ENCODE results near the gene C1QTNF8. TPM values are rescaled to one million over a fixed set of nuclear protein-coding genes. Genes with fewer than 3 reads are reported as not detected.

The C1QTNF8 gene
- total and polyA plus RNA-seq, 5 donors from 2014 or later: not detected

DNA sequence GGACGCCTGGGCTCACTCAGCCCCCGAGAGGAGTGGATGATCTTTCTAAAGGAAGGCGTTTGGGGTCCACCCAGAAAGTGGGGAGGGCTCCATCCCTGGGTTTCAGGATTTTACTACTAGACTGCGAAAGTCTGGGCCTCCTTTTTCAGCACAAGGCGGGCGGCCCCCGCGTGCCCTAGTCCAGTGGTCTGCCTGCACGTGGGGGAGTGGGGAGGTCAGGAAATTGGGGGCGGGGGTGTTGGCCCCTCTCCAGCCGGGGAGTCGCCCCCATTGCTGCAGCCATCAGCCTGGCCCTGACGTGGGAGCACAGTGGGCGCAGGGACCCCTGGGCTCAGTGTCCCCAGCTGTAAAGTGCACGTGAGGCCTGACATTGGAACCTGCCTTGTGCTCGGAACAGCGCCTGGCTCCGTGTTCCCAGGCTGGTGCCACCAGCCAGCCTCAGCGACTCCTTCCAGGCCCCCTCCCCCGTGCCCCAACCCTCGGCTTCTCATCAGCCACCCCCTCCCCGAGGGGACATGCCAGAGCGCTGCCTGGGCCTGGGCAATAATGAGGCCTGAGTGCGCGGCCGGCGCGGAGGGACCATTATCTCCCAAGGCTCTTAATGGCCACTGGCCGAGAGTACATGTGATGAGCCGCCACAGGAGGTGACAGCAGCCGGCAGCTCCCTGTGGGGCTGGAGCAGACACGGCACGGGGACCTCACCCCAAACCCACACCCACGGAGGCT lies 2.4 kb upstream of the C1QTNF8 start:
- H3K27ac Mint-ChIP-seq: no peak overlapping the region
- Histone ChIP-seq H3K4me3 (ENCODE audit: low read depth, low read length) (no peak overlapping the region), H3K9me3 (ENCODE audit: control insufficient read depth in 2 of 2, low read length in 2 of 2) (no peaks in the 10 kb centered on the region), H3K27ac (ENCODE audit: insufficient read depth, low read length, poor library complexity, severe bottlenecking) (no peak overlapping the region), H3K36me3 (ENCODE audit: control insufficient read depth, insufficient read depth, low read length) (no peaks in the 10 kb centered on the region), H3K4me1 (ENCODE audit: control insufficient read depth, insufficient read depth, low read length, poor library complexity, severe bottlenecking) (peaks cover 5% of the 10 kb centered on the region), H3K27me3 (ENCODE audit: control insufficient read depth, insufficient read depth, low read length) (no peaks in the 10 kb centered on the region)
- no peaks in the 10 kb centered on the region for H3K36me3 Mint-ChIP-seq
- no peaks in the 10 kb centered on the region for H3K27me3 Mint-ChIP-seq
- DNase-seq (no peak), ATAC-seq (ENCODE audit: low read depth in 2 of 2) (no peak)
- H3K4me1 Mint-ChIP-seq: peaks cover 0 to under 1% (median 0%) of the 10 kb centered on the region in 4 donors
- no peak overlapping the region for H3K4me3 Mint-ChIP-seq
- H3K9me3 Mint-ChIP-seq: no peaks in the 10 kb centered on the region

GRCh38 chr16:1097800-1098199 lies 1.8 kb upstream of the C1QTNF8 start:
- H3K4me3 Mint-ChIP-seq: no peak overlapping the region
- Histone ChIP-seq H3K27ac (ENCODE audit: insufficient read depth, low read length, poor library complexity, severe bottlenecking) (no peak overlapping the region), H3K4me3 (ENCODE audit: low read depth, low read length) (no peak overlapping the region), H3K4me1 (ENCODE audit: control insufficient read depth, insufficient read depth, low read length, poor library complexity, severe bottlenecking) (no peaks in the 10 kb centered on the region), H3K36me3 (ENCODE audit: control insufficient read depth, insufficient read depth, low read length) (no peaks in the 10 kb centered on the region), H3K27me3 (ENCODE audit: control insufficient read depth, insufficient read depth, low read length) (no peaks in the 10 kb centered on the region), H3K9me3 (ENCODE audit: control insufficient read depth in 2 of 2, low read length in 2 of 2) (no peaks in the 10 kb centered on the region)
- H3K27me3 Mint-ChIP-seq: no peaks in the 10 kb centered on the region
- DNase-seq (no peak), ATAC-seq (ENCODE audit: low read depth in 2 of 2) (no peak)
- H3K4me1 Mint-ChIP-seq: peaks cover 0 to 2% (median 0%) of the 10 kb centered on the region in 4 donors
- no peaks in the 10 kb centered on the region for H3K36me3 Mint-ChIP-seq
- no peaks in the 10 kb centered on the region for H3K9me3 Mint-ChIP-seq
- H3K27ac Mint-ChIP-seq: no peak overlapping the region

DNA sequence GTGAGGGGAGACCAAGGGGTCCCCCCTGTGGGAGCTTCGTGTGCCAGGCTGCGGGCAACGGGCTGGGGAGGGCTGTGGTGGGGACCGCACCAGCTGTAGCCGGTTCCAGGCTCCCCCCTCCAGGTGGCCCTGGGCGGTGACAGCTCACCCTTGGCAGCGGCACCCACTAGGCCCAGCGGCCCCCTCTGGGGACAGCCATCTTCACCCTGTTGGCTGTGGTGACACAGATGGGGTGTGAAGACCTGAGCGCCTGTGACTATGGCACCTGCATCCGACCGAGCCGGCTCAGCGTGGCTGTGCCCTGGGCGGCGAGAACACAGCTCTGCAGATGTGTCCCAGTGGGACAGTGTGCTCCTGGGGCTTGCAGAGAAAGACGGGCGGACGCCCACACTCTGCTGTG lies 1.1 kb upstream of the C1QTNF8 start:
- Mint-ChIP-seq H3K4me1 (peaks cover 0 to 2% (median 0%) of the 10 kb centered on the region in 4 donors), H3K27ac (no peak overlapping the region), H3K4me3 (no peak overlapping the region), H3K27me3 (no peaks in the 10 kb centered on the region), H3K36me3 (no peaks in the 10 kb centered on the region), H3K9me3 (no peaks in the 10 kb centered on the region)
- DNase-seq: no peak
- Histone ChIP-seq H3K27me3 (ENCODE audit: control insufficient read depth, insufficient read depth, low read length) (no peaks in the 10 kb centered on the region), H3K27ac (ENCODE audit: insufficient read depth, low read length, poor library complexity, severe bottlenecking) (no peak overlapping the region), H3K36me3 (ENCODE audit: control insufficient read depth, insufficient read depth, low read length) (no peaks in the 10 kb centered on the region), H3K4me1 (ENCODE audit: control insufficient read depth, insufficient read depth, low read length, poor library complexity, severe bottlenecking) (no peaks in the 10 kb centered on the region), H3K9me3 (ENCODE audit: control insufficient read depth in 2 of 2, low read length in 2 of 2) (no peaks in the 10 kb centered on the region), H3K4me3 (ENCODE audit: low read depth, low read length) (no peak overlapping the region)
- ATAC-seq (ENCODE audit: low read depth in 2 of 2): no peak

DNA sequence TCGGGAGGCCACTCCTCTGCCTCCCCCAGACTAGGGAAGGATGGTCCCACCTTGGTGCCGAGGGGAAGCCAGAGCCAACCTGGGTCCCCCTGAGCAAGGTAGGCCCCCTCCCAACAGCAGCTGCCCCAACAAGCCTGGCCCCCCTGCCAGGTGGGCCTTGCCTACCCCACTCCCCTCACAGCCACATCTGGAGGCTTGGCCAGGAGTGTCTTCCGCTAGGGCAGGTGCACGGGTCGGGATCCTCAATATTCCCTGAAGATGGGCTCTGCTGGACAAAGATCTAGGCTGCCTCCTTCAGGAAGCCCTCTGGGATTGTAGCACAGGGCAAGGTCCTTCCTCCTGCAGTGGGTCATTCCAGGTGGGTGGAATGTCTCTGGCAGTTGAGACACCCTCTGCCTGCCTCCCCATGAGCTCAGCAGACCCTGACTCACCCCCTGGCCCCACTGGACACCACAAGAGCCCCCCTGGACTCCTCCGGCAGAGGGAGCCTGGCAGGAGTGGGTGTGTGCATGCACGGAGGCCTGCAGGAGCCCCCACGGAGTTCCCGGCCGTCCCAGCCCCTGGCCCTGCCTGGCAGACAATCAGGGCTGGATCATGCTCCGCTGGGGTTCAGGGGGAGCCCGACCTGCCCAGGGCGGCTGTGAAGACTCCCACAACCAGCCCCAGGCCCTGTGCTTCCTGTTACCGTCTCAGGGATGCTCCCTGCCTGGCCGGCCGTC lies 435 bp downstream of the C1QTNF8 start:
- DNase-seq (no peak), ATAC-seq (ENCODE audit: low read depth in 2 of 2) (no peak)
- Mint-ChIP-seq H3K9me3 (no peaks in the 10 kb centered on the region), H3K4me3 (no peak overlapping the region), H3K27me3 (no peaks in the 10 kb centered on the region), H3K36me3 (no peaks in the 10 kb centered on the region), H3K4me1 (peaks cover 0 to 2% (median 0%) of the 10 kb centered on the region in 4 donors), H3K27ac (no peak overlapping the region)
- no peaks in the 10 kb centered on the region for H3K27me3 ChIP-seq (ENCODE audit: control insufficient read depth, insufficient read depth, low read length)
- H3K4me1 ChIP-seq (ENCODE audit: control insufficient read depth, insufficient read depth, low read length, poor library complexity, severe bottlenecking): no peaks in the 10 kb centered on the region
- no peaks in the 10 kb centered on the region for H3K9me3 ChIP-seq (ENCODE audit: control insufficient read depth in 2 of 2, low read length in 2 of 2)
- no peaks in the 10 kb centered on the region for H3K36me3 ChIP-seq (ENCODE audit: control insufficient read depth, insufficient read depth, low read length)
- H3K4me3 ChIP-seq (ENCODE audit: low read depth, low read length): no peak overlapping the region
- H3K27ac ChIP-seq (ENCODE audit: insufficient read depth, low read length, poor library complexity, severe bottlenecking): no peak overlapping the region

DNA sequence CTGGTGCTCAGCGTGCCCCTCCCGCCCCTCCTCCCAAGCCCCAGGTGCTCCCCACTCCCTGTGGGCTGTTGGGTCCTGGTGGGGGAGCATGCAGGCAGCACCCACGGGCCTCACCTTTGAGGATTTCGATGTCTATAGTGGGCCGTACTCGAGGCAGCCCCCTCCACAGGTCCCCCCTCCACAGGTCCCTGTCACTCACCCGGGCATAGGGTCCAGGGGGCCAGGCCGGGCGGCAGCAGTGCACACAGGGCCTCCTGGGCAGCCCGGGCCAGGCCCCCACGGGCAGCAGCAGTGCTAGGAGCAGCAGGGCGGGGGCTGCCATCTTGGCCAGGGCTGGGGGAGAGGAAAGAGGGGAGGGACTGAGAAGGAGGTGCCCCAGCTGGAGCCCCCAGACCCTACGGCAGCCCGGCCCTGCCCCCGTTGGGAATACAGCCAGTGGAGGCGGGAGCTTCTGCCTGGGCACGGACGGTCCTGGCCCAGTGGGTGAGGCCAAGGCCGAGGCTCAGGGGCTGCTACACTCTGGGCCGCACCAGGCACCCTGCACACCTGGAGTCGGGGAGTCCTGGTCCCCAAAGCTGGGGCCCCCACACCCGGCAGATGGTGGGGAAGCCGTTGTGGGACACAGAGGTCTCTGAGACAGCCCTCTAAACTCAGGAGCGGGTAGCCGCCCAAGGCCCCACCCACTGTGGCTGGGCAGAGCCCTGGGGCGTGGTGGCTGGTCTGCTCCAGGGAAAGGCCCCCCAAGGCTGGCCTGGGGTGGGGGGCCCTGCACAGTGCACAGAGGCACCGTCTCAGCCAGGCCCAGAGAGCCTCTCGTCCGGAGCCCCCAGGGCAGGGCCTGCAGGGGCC lies 1.2 kb downstream of the C1QTNF8 start:
- H3K4me3 Mint-ChIP-seq: no peak overlapping the region
- no peaks in the 10 kb centered on the region for H3K27me3 Mint-ChIP-seq
- DNase-seq (no peak), ATAC-seq (ENCODE audit: low read depth in 2 of 2) (no peak)
- no peaks in the 10 kb centered on the region for H3K36me3 Mint-ChIP-seq
- H3K27ac Mint-ChIP-seq: no peak overlapping the region
- Histone ChIP-seq H3K4me1 (ENCODE audit: control insufficient read depth, insufficient read depth, low read length, poor library complexity, severe bottlenecking) (no peaks in the 10 kb centered on the region), H3K9me3 (ENCODE audit: control insufficient read depth in 2 of 2, low read length in 2 of 2) (no peaks in the 10 kb centered on the region), H3K27ac (ENCODE audit: insufficient read depth, low read length, poor library complexity, severe bottlenecking) (no peak overlapping the region), H3K4me3 (ENCODE audit: low read depth, low read length) (no peak overlapping the region), H3K27me3 (ENCODE audit: control insufficient read depth, insufficient read depth, low read length) (no peaks in the 10 kb centered on the region), H3K36me3 (ENCODE audit: control insufficient read depth, insufficient read depth, low read length) (no peaks in the 10 kb centered on the region)
- peaks cover 0 to 2% (median 0%) of the 10 kb centered on the region in 4 donors for H3K4me1 Mint-ChIP-seq
- H3K9me3 Mint-ChIP-seq: no peaks in the 10 kb centered on the region

- DNase-seq: no peak
- Histone ChIP-seq H3K36me3 (ENCODE audit: control insufficient read depth, insufficient read depth, low read length) (no peaks in the 10 kb centered on the region), H3K9me3 (ENCODE audit: control insufficient read depth in 2 of 2, low read length in 2 of 2) (no peaks in the 10 kb centered on the region), H3K4me1 (ENCODE audit: control insufficient read depth, insufficient read depth, low read length, poor library complexity, severe bottlenecking) (no peaks in the 10 kb centered on the region), H3K27me3 (ENCODE audit: control insufficient read depth, insufficient read depth, low read length) (no peaks in the 10 kb centered on the region), H3K27ac (ENCODE audit: insufficient read depth, low read length, poor library complexity, severe bottlenecking) (no peak overlapping the region), H3K4me3 (ENCODE audit: low read depth, low read length) (no peak overlapping the region)
- Mint-ChIP-seq H3K9me3 (no peaks in the 10 kb centered on the region), H3K4me3 (no peak overlapping the region), H3K36me3 (no peaks in the 10 kb centered on the region), H3K27me3 (no peaks in the 10 kb centered on the region), H3K4me1 (peaks cover 0 to 2% (median 0%) of the 10 kb centered on the region in 4 donors), H3K27ac (peak overlapping the region in 1 of 3 donors; percentile 43)
- no peak for ATAC-seq (ENCODE audit: low read depth in 2 of 2)
Measured at GRCh38 chr16:1094124-1094479, 1.9 kb downstream of the C1QTNF8 start.

GRCh38 chr16:1093284-1094123 lies 2.5 kb downstream of the C1QTNF8 start:
- Histone ChIP-seq H3K9me3 (ENCODE audit: control insufficient read depth in 2 of 2, low read length in 2 of 2) (no peaks in the 10 kb centered on the region), H3K36me3 (ENCODE audit: control insufficient read depth, insufficient read depth, low read length) (no peaks in the 10 kb centered on the region), H3K4me3 (ENCODE audit: low read depth, low read length) (no peak overlapping the region), H3K27me3 (ENCODE audit: control insufficient read depth, insufficient read depth, low read length) (no peaks in the 10 kb centered on the region), H3K4me1 (ENCODE audit: control insufficient read depth, insufficient read depth, low read length, poor library complexity, severe bottlenecking) (no peaks in the 10 kb centered on the region), H3K27ac (ENCODE audit: insufficient read depth, low read length, poor library complexity, severe bottlenecking) (no peak overlapping the region)
- H3K27ac Mint-ChIP-seq: no peak overlapping the region
- peak in 2 of 3 donors; percentile 33 to 55 for DNase-seq
- ATAC-seq (ENCODE audit: low read depth in 2 of 2): no peak
- no peaks in the 10 kb centered on the region for H3K27me3 Mint-ChIP-seq
- H3K36me3 Mint-ChIP-seq: no peaks in the 10 kb centered on the region
- peaks cover 0 to 2% (median 0%) of the 10 kb centered on the region in 4 donors for H3K4me1 Mint-ChIP-seq
- H3K4me3 Mint-ChIP-seq: no peak overlapping the region
- H3K9me3 Mint-ChIP-seq: no peaks in the 10 kb centered on the region
